GM19193 (cell line): ENCODE measurements around the gene GRIA4.

ENCODE experiments used
- POLR2A ChIP-seq: IDR thresholded peaks from 4 replicates; pipeline ENCODE4 v1.6.1; 2011; ENCODE audit not compliant: insufficient read depth, insufficient read length; ENCODE audit errors: extremely low read depth

GRIA4 gene

DNA sequence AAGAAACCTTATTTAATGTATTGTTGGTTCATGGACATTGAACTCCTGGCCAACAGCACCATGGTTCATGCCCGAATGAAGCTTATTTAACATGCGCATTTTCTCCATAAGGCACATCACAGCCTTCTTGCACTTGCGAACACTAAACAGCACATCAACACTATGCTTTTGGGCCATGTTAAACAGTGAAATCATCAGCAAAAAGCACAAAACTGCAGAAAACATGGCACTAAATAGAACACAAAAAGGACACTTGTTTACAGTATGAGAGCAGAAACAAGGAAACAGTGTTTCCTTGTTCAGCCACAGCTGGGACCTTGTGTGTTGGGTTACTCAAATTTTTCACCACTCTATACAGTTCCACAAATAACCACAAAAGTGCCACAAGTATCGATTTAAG, 289.9 kb downstream of the GRIA4 start:
- no peak for TF ChIP-seq POLR2A

DNA sequence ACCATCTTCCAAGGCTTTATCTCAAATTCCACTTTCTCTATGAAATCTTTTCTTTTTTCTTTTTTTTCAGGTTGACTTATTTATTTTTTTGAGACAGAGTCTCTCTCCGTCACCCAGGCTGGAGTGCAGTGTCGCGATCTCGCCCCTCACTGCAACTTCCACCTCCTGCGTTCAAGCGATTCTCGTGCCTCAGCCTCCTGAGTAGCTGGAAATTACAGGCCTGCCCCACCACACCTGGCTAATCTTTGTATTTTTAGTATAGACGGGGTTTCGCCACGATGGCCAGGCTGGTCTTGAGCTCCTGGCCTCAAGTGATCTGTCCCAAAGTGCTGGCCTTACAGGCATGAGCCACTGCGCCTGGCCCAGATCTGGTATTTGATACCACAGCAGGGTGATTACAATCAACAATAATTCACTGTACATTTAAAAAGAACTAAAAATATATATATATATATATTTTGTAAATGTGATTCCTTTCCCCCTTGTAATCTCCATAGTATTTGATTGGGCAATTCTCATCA, 290.7 kb downstream of the GRIA4 start:
- TF ChIP-seq POLR2A: no peak

DNA sequence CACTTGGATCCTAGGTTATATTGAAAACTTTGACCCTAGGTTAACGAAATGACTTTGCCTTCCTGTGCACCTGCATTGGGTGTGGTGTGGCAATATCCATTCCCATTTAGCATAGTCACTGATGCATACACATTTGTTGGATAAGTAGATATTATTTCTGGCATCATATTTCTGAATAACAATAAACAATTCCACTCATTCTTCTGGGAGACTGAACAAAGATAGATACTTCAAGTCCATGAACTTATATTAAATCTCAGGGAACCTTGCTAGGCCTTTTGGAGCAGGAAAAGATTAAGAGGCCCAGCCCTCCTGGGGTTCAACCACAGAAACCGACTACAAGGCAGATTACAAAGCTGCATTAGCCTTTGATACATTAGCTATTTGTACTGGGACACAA, 293.2 kb downstream of the GRIA4 start:
- TF ChIP-seq POLR2A: no peak

DNA sequence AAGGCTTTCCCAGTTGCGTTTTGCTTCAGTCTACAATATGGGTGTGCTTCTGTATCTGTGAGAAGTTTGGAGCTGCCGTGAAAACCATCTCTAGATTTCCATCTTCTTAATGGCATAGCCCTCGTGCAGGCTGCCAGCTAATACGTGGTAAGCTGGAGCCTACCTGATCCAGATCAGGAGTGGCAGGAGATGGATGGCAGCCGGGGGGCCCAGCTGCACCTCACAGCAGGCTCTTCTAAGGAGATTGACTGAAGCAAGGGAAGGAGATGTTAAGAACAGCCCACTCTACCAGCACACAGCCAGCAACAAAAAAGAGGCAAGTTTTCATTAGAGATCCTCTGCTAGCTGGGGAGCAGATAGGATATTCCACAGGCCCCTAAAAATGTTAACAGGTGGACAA, 296.6 kb downstream of the GRIA4 start:
- no peak for TF ChIP-seq POLR2A

DNA sequence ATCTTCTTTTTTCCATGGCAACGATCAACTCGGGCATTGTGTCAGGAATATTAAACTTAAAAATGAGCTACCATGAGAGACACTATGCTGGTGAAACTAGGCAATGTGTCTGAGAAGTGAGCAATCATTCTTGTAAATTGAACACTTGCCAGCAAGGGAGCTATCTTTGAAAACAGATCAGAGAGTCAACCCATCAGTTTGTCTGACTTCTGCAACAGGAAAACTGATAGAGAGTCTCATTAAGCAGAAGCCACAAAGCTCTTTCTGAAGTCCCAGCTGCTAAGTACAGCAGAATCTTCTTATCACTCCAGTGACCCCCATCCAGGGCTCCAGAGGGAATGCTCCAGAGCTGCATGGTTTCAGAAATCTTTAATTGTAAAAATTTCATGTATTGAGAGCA, 297.4 kb downstream of the GRIA4 start:
- TF ChIP-seq POLR2A: no peak

DNA sequence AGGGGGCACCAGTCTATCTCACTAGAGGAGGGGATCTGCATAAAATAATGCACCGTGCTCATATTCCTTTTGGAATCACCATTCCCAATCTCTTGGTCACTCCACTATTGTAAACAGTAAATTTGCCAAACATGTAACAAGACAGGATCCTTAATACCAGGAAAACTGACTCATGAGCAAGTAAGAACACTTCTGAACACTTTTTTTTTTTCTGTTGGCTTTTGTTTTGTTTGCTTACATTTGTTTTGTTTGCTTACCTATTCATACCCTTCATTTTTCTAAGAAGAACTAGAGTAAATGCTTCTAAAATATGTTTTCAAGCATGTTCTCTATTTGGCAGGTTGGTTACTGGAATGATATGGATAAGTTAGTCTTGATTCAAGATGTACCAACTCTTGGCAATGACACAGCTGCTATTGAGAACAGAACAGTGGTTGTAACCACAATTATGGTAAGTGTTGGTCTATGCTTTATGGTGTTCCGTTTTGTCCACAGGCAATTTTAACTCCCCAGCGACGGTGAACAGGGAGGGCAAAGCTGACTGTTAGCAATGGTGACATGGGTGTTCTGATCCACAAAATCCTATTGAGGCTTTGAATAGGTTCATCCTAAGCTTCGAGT, 300.3 kb downstream of the GRIA4 start:
- TF ChIP-seq POLR2A: no peak

DNA sequence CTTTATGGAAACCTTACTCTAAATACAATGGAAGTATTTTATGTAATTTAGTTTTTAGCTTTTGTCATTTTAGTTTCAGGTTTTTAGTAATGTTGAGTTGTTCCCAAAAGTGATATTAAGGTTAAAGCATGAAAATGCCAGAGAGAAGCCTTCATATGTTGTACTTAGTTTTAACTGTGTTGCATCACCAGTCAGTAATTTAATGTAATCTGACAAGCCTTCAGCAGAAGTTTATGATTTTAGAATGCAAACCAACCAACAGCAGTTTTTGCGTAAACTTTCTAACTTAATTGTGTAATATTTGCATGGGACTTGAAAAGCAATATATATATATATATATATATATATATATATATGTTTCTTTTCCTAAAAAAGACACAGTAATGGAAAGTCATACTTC, 301.6 kb downstream of the GRIA4 start:
- TF ChIP-seq POLR2A: no peak

DNA sequence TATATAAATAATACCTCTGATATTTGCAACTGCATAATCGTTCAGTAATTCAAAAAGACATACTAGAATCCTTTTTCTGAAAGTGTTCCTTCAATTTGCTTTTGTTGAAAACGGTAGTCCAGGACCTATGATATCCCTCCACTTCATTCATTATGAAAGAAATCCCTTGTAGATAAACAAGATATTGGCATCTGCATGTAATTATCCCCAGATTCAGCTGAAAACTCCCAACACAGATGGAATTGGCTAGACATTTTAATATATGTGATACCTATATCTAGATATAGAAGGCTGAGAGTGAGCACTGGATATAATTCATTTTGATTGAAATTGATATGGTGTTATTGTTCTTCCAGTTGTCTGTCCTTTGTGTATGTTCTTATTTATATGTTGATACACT, 302.8 kb downstream of the GRIA4 start:
- no peak for TF ChIP-seq POLR2A

DNA sequence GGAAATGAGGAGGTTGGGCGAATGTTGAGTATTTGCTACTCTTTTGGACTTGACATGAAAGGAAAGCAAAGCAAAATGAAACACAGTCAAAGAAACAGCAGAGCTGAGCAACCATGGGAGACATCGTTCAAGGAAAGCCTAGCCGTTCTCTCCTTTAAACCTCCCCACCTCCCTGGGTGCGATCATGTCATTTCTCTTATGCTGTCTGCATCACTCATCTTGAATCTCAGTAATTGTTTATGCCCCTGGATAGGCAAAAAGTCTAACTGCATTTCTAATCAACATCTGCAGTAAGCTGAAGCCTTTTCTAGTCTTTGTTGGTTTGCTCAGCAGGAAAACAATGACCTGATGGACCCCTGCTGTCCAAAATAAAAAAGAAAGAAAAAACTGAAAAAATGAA, 305.1 kb downstream of the GRIA4 start:
- no peak for TF ChIP-seq POLR2A

DNA sequence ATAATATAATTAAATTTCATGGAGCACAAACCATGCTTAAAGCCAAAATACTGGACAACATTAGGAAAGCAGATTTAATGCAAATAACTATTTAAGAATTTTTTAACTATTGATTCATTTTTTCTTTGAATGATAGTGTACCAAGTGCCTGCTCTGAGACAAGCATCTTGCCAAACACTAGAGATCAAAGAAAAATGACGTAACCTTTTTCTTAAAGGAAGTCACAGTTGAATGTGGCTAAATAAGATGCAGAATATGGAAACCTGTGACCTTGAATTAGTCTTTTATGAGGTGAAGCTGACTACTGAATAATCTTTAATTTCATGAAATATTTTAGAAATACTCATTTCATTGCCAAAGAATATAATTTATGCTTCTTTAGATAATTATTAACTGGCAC, 308.2 kb downstream of the GRIA4 start:
- TF ChIP-seq POLR2A: no peak

DNA sequence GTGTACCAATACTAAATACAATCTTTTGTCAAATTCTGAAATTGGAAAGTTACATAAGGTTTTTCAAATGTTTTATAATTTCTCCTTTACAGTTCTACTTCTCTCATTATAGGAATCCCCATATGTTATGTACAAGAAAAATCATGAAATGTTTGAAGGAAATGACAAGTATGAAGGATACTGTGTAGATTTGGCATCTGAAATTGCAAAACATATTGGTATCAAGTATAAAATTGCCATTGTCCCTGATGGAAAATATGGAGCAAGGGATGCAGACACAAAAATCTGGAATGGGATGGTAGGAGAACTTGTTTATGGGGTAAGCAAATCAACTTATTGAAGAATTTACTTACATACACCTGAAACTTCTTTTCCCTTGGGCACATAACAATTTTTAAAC, 308.7 kb downstream of the GRIA4 start:
- TF ChIP-seq POLR2A: no peak

DNA sequence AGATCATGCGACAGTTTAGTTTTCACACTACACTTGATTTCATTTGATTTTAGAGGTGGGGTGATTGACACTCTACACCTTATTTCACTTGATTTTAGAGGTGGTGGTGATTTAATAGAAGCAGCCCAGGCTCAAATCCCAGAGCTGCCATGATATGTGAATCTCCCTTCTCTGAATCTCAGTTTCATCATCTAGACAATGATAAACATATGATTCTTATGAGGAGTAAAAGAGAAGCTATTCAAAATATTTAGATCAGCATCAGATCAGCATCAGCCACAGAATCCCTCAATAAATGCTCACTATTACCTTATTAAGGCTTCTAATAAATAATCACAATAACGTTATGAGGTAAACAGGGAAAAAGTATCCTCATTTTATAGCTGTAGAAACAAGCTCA, 313.4 kb downstream of the GRIA4 start:
- TF ChIP-seq POLR2A: no peak

DNA sequence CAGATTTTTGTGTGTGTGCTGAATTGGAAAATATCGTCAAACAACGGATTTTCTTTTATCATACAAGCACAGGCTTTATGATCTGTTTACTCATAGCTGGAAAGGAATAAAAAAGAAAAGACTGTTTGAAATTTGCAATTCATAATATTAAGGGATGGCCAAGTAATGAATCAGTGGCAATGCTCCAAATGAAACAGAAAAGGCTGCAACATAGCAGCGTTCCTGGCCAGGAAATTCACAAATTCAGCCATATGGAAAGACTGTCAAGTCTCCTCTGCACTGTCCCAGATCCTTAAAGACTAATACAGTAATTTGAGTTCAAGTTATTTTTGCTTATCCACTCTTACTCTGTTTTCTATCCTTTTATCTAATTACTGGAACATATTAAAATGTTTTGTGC, 313.9 kb downstream of the GRIA4 start:
- no peak for TF ChIP-seq POLR2A

DNA sequence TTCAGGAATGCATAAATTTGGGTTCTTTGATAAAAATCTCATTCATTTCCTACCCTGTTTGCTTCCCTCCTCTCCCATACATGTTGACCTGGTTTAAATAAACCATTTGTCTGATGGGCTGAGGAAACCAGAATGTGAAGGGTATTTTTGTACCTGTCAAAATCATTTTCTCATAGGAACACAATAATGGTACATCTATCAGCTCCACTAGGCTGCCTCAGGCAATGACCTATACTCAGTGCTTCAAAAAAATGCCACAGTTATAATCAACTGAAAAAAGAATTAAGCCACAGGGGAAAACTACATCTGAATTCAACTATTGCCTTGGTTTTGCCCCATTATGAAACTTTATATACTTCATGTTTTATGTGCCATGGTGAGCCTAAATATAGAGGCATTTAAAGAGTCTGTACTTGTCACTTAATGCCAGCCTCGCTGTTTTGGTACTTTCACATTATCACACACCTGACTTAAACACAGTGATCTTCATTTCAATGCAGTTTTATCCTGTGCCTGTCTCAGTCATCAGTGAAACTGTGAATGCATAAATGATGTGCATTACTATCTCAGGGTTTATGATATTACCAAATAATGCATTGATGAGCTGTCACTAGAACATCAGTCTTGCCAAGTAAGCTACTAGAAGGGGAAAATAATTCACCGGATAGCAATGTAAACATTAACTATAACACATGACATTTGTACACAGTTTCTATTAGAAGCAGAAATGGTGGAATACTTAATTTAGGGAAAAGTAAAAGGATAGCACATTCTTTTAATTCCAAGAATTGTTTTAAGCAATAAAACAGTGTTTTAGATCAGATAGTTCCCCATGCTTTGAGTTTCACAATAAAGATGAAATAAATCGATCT, 319.4 kb downstream of the GRIA4 start:
- TF ChIP-seq POLR2A: no peak

DNA sequence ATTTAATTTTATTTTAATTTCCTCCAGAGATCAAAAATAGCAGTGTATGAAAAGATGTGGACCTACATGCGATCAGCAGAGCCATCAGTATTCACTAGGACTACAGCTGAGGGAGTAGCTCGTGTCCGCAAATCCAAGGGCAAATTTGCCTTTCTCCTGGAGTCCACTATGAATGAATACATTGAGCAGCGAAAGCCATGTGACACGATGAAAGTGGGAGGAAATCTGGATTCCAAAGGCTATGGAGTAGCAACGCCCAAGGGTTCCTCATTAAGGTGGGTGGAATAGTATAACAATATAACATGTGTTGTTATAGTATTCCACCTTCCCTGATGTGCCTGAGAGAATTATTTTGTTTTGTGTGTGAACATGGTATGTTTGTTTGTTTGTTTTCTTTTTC, 323.8 kb downstream of the GRIA4 start:
- TF ChIP-seq POLR2A: no peak

DNA sequence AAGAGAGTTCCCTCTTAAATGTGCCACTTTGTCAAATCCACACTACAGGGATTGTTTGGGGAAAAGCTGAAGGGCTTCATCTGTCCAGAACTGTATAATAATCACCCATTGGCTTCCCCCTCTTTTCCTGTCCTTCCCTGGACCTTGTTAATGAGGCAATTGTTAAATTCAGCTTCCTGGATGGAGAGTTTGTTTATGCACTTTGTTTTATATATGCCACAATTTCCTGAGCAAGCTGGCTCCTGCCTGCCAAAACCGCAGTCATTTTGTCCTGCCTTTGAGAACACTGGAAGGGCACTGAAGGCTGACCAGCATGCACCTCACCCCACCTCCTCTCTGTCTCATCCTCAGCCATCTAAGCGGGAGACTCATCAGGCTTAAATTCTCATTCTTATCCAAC, 325.9 kb downstream of the GRIA4 start:
- TF ChIP-seq POLR2A: no peak
